OCI-LY3 (cell line): ENCODE results near the gene CACNG4.

Experiments
- EZH2phosphoT487 ChIP-seq: fragments of 200-600 bp; shearing (Covaris generic); IDR thresholded peaks from 2 replicates; pipeline ENCODE4 v1.6.1; 2018; ENCODE audit warnings: antibody characterized with exemption, mixed run types, low read depth
- TF ChIP-seq, protein P1 (sequence below): fragments of 200-600, 300-600 bp; sonication (generic); IDR thresholded peaks from 2 replicates; pipeline ENCODE4 v1.5.1; 2014; ENCODE audit warnings: antibody characterized with exemption, low read length, low read depth

GRCh38 chr17:66948061-66948750 is 16.3 kb upstream of the CACNG4 start:
- TF ChIP-seq, protein P1, sequence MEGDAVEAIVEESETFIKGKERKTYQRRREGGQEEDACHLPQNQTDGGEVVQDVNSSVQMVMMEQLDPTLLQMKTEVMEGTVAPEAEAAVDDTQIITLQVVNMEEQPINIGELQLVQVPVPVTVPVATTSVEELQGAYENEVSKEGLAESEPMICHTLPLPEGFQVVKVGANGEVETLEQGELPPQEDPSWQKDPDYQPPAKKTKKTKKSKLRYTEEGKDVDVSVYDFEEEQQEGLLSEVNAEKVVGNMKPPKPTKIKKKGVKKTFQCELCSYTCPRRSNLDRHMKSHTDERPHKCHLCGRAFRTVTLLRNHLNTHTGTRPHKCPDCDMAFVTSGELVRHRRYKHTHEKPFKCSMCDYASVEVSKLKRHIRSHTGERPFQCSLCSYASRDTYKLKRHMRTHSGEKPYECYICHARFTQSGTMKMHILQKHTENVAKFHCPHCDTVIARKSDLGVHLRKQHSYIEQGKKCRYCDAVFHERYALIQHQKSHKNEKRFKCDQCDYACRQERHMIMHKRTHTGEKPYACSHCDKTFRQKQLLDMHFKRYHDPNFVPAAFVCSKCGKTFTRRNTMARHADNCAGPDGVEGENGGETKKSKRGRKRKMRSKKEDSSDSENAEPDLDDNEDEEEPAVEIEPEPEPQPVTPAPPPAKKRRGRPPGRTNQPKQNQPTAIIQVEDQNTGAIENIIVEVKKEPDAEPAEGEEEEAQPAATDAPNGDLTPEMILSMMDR, result no peak
- no peak for TF ChIP-seq EZH2phosphoT487
